ENCODE data around the gene BLOC1S5. TPM values are rescaled to one million over a fixed set of nuclear protein-coding genes. Genes with fewer than 3 reads are reported as not detected.

BLOC1S5 gene
- total RNA-seq, 2 donors from 2014 or later: 7.8 to 10.7 TPM

- DNase-seq (no peak), ATAC-seq (no peak)
- intact Hi-C loops (cut with DNase I): no loop called here
Observed at GRCh38 chr6:8084586-8084985, 20.4 kb upstream of the BLOC1S5 start.

- ATAC-seq (peak in 1 of 2 donors; percentile 27), DNase-seq (peak; percentile 41)
- intact Hi-C loops (cut with DNase I): no loop called here
Observed at GRCh38 chr6:8082954-8083858, 19.0 kb upstream of the BLOC1S5 start.

GRCh38 chr6:8082572-8082953 lies 18.4 kb upstream of the BLOC1S5 start:
- intact Hi-C loops (cut with DNase I): no loop called here
- no peak for DNase-seq
- ATAC-seq: no peak

- intact Hi-C loops (cut with DNase I): no loop called here
- DNase-seq: no peak
- ATAC-seq: peak in 1 of 2 donors; percentile 64
Observed at GRCh38 chr6:8080362-8081151, 16.4 kb upstream of the BLOC1S5 start.

- ATAC-seq (no peak), DNase-seq (no peak)
- intact Hi-C loops (cut with DNase I): no loop called here
Observed at GRCh38 chr6:8079126-8079525, 14.9 kb upstream of the BLOC1S5 start.

- DNase-seq (no peak), ATAC-seq (no peak)
- intact Hi-C loops (cut with DNase I): no loop called here
Observed at GRCh38 chr6:8077991-8078390, 13.8 kb upstream of the BLOC1S5 start.

GRCh38 chr6:8075704-8076103 lies 11.5 kb upstream of the BLOC1S5 start:
- ATAC-seq (no peak), DNase-seq (no peak)
- intact Hi-C loops (cut with DNase I): no loop called here

GRCh38 chr6:8075185-8075584 lies 11.0 kb upstream of the BLOC1S5 start:
- DNase-seq (no peak), ATAC-seq (no peak)
- intact Hi-C loops (cut with DNase I): no loop called here

GRCh38 chr6:8074213-8074612 lies 10.0 kb upstream of the BLOC1S5 start:
- ATAC-seq (no peak), DNase-seq (peak; percentile 29)
- intact Hi-C loops (cut with DNase I): no loop called here

- intact Hi-C loops (cut with DNase I): no loop called here
- DNase-seq (no peak), ATAC-seq (no peak)
Observed at GRCh38 chr6:8073758-8074157, 9.6 kb upstream of the BLOC1S5 start.

GRCh38 chr6:8070718-8071117 lies 6.5 kb upstream of the BLOC1S5 start:
- intact Hi-C loops (cut with DNase I): no loop called here
- DNase-seq: no peak
- no peak for ATAC-seq

- ATAC-seq: no peak
- DNase-seq: no peak
- intact Hi-C loops (cut with DNase I): no loop called here
Observed at GRCh38 chr6:8069631-8070284, 5.6 kb upstream of the BLOC1S5 start.

- DNase-seq (no peak), ATAC-seq (no peak)
- intact Hi-C loops (cut with DNase I): no loop called here
Observed at GRCh38 chr6:8069151-8069550, 5.0 kb upstream of the BLOC1S5 start.

GRCh38 chr6:8066108-8066507 lies 1.9 kb upstream of the BLOC1S5 start:
- ATAC-seq (no peak), DNase-seq (no peak)
- intact Hi-C loops (cut with DNase I): no loop called here

- DNase-seq (no peak), ATAC-seq (no peak)
- intact Hi-C loops (cut with DNase I): no loop called here
Observed at GRCh38 chr6:8065519-8065911, 1.3 kb upstream of the BLOC1S5 start.

GRCh38 chr6:8064638-8065518 lies 689 bp upstream of the BLOC1S5 start:
- ATAC-seq (no peak), DNase-seq (no peak)
- intact Hi-C loops (cut with DNase I): no loop called here

GRCh38 chr6:8061736-8062135 lies 2.5 kb downstream of the BLOC1S5 start:
- intact Hi-C loops (cut with DNase I): no loop called here
- DNase-seq (no peak), ATAC-seq (no peak)

GRCh38 chr6:8060346-8060745 lies 3.8 kb downstream of the BLOC1S5 start:
- no peak for ATAC-seq
- intact Hi-C loops (cut with DNase I): no loop called here
- no peak for DNase-seq

- ATAC-seq (no peak), DNase-seq (no peak)
- intact Hi-C loops (cut with DNase I): loop anchor here (2.0 to 5.0 kb wide), 3 partner anchors 142 to 337 kb away; no protein-coding TSS in a partner anchor
Observed at GRCh38 chr6:8059129-8059528, 5.1 kb downstream of the BLOC1S5 start.
